Spinal cord (tissue), 10 donors: ENCODE data around the gene HASPIN. TPM values are rescaled to one million over a fixed set of nuclear protein-coding genes. Genes with fewer than 3 reads are reported as not detected.
"Not testable (repeated sequence)": the region's sequence is repeated elsewhere in the genome, so short reads cannot be mapped to it uniquely, and the experiment has no call there.

Experiments used
- DNase-seq, 6 donors: peaks; one replicate each; pipeline versions ENCODE4 v3.0.0 to v3.0.0-alpha.2; 2013 to 2015; ENCODE audit warnings: low spot score in 6 of 6, low read depth in 4 of 6
- H3K27ac ChIP-seq: one replicate; pipeline ENCODE4 v1.5.1; 2013; ENCODE audit warnings: low read depth, low read length, control low read depth
- H3K27me3 ChIP-seq: one replicate; pipeline ENCODE4 v1.6.1; 2013; ENCODE audit warnings: low read length; ENCODE audit not compliant: control insufficient read depth, insufficient read depth
- H3K36me3 ChIP-seq: one replicate; pipeline ENCODE4 v1.6.1; 2013; ENCODE audit warnings: low read length; ENCODE audit not compliant: control insufficient read depth, insufficient read depth
- H3K4me1 ChIP-seq: one replicate; pipeline ENCODE4 v1.6.1; 2013; ENCODE audit warnings: low read length; ENCODE audit not compliant: control insufficient read depth, insufficient read depth
- H3K4me3 ChIP-seq: one replicate; pipeline ENCODE4 v1.5.1; 2013; ENCODE audit warnings: low read depth, low read length, control low read depth
- H3K9me3 ChIP-seq: one replicate; pipeline ENCODE4 v1.6.1; 2013; ENCODE audit warnings: low read length; ENCODE audit not compliant: control insufficient read depth, insufficient read depth
- WGBS: methylation state at CpG from one replicate; pipeline ENCODE4 v1.1.5; 2013; ENCODE audit warnings: missing lambda C conversion rate; ENCODE audit not compliant: insufficient coverage; 5-methylcytosine and 5-hydroxymethylcytosine counted together
- polyA plus RNA-seq, 2 donors: library from polyadenylated mRNA; unstranded; fragments of 120-200 nt; gene quantifications; one replicate each; pipeline ENCODE4 v1.2.1, GENCODE V29; 2013; ENCODE audit not compliant: insufficient read length in 2 of 2
- total RNA-seq, 2 donors: library from RNA; depleted of rRNA in 1 of 2; stranded (reverse); fragments of 120-200 nt in 1 of 2; fragments of >200 nt in 1 of 2; gene quantifications; one replicate each; pipeline versions ENCODE4 v1.2.3 to v1.2.4, GENCODE V29; 2013 to 2014
- donor health status: healthy.

Gene HASPIN
- total and polyA plus RNA-seq, 4 donors = 1.3 to 2.5 (median 1.7) TPM

DNA sequence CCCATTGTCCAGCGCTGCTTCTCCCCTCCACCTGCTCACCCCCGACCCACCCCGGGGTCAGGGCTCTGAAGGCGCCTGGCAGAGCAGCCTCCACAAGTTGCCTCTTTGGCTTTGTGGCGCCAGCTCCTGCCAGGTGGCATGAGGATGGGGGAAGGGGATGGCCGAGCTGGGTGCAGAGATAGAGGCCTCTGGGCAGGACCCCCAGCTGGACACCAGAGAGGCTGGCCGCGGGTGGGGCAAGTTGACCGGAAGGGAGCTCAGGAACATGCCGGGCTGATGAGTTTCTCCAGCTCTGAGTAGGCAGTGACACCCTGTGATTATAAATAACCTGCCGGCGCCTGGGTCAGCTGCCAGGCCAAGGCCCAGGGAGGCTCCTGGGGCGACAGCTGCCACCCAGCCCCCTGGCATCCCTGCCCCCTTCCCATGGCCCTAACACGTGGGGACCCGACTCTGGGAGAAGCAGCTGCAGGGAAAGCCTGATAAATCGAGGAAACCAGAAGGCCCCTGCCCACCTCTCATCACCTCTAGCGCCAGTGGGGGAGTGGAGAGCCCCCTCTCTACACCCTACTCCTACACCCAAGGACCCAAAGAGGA, 28.5 kb upstream of the HASPIN start:
- WGBS = 19% methylated on average over 12 of the region's 17 CpGs
- peak overlapping the region; percentile 24 for H3K4me3 ChIP-seq
- H3K9me3 ChIP-seq = no peaks in the 10 kb centered on the region
- DNase-seq = no peak
- H3K27ac ChIP-seq = no peak overlapping the region
- H3K36me3 ChIP-seq = peaks cover 7% of the 10 kb centered on the region
- H3K27me3 ChIP-seq = peaks cover 42% of the 10 kb centered on the region
- H3K4me1 ChIP-seq = peaks cover 24% of the 10 kb centered on the region

DNA sequence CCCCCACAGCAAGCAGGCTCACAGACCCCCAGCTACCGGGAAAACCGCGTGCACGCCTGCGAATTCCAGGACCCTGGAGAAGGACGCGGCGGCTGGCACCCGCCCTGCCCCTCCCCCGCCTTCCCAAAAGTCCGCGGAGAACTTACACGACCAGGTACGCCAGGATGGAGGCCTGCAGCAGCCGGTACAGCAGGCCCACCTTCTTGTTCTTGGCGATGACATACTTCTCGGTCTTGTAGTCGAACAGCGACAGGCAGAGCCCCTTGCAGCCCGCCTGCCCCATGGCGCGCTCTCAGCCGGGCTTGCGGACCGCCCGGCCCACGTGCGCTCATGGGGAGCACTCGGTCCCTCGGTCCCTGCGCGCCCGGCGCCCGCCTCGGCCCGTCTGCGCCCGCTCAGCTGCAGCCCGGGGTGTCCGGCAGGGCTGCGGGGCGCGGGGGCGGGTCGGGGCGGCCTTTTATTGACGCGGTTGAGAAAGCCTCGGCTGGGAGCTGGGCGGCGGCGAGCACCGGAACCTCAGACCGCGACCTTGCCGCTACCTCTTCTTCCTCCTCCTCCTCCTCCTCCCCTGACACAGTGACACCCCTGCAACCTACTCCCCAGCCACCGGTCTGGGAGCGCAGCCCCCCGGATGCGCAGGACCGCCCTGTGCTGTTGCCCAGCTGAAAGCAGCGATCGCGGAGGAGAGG, 27.8 kb upstream of the HASPIN start, which contains the start of gene P2RX5:
Gene P2RX5 (minus strand): TSS at position 433 of the 689 bp plus-strand sequence. CDS start 150 bp downstream, at position 283.
- peaks cover 42% of the 10 kb centered on the region for H3K27me3 ChIP-seq
- peaks cover 2% of the 10 kb centered on the region for H3K36me3 ChIP-seq
- no peaks in the 10 kb centered on the region for H3K9me3 ChIP-seq
- WGBS = under 1% methylated on average over 51 of the region's 65 CpGs
- H3K4me1 ChIP-seq = peaks cover 24% of the 10 kb centered on the region
- no peak within 1 kb of the TSS for H3K27ac ChIP-seq
- DNase-seq = peak in 2 of 6 donors; percentile 32 to 46
- peak within 1 kb of the TSS; percentile 24 for H3K4me3 ChIP-seq

DNA sequence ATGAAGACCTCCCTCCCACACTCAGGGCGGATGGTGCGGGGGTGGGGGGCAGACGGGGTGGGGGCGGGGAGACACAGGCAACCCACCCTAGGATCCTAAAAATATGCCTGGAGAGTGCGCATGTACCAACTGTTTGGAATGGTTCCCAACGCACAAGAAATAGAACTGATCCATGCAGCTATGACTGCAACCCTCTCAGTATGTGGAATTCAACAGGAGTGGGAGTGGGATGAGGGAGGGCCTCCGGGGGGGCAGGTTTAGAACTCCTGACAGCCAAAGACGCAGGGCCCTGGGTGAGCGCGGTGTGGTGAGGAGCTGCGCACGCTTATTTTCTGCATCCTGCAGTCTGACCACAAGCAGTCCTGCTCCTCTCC, 26.6 kb upstream of the HASPIN start:
- Histone ChIP-seq H3K4me1 (peaks cover 24% of the 10 kb centered on the region), H3K27me3 (peaks cover 42% of the 10 kb centered on the region), H3K9me3 (no peaks in the 10 kb centered on the region), H3K36me3 (peaks cover 2% of the 10 kb centered on the region), H3K27ac (no peak overlapping the region), H3K4me3 (no peak overlapping the region)
- 70% methylated on average over 7 of the region's 12 CpGs for WGBS
- peak in 2 of 6 donors; percentile 13 to 49 for DNase-seq

DNA sequence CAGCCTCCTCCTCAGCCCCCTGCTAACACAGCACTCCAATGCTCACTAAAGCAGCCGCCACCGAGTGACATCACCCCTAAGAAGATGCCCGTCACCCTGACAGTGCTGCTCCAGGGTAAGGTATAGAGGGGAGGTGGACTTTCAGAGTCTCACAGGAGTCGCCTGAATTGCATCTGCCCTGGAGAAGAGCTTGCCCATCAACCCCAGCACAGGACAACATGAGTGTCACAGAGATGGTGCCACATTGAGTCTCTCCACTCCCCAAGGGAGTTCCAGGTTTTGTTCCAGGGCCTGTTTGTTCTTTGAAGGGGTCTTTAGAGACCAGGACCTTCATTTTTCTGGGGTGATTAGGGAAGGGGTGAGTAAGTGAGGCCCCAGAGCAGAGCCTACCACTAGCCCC, 25.6 kb upstream of the HASPIN start:
- Histone ChIP-seq H3K27ac (no peak overlapping the region), H3K4me1 (peaks cover 24% of the 10 kb centered on the region), H3K27me3 (peaks cover 38% of the 10 kb centered on the region), H3K9me3 (no peaks in the 10 kb centered on the region), H3K36me3 (peaks cover 5% of the 10 kb centered on the region), H3K4me3 (no peak overlapping the region)
- WGBS = no CpG with 5 or more reads among the region's 4 CpGs
- no peak for DNase-seq

DNA sequence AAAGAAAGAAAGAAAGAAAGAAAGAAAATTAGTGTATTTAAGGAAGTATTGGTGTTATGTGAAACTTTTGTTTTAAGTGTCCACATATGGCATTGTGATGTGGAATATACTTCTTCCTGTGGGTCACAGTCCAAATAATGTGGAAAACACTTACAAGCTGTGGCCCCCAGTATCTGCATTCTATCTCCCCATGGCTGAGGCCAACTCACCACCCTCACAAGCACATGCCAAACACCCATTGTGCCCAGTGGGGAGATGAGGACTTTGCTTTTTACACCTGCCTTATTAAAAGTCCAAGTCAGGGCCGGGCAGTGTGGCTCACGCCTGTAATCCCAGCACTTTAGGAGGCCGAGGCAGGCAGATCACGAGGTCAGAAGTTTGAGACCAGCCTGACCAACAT, 23.8 kb upstream of the HASPIN start:
- DNase-seq = no peak
- no peak overlapping the region for H3K4me3 ChIP-seq
- H3K4me1 ChIP-seq = peaks cover 17% of the 10 kb centered on the region
- WGBS = 95% methylated on average over 4 of the region's 4 CpGs
- H3K9me3 ChIP-seq = no peaks in the 10 kb centered on the region
- H3K27ac ChIP-seq = no peak overlapping the region
- peaks cover 25% of the 10 kb centered on the region for H3K27me3 ChIP-seq
- peaks cover 5% of the 10 kb centered on the region for H3K36me3 ChIP-seq

DNA sequence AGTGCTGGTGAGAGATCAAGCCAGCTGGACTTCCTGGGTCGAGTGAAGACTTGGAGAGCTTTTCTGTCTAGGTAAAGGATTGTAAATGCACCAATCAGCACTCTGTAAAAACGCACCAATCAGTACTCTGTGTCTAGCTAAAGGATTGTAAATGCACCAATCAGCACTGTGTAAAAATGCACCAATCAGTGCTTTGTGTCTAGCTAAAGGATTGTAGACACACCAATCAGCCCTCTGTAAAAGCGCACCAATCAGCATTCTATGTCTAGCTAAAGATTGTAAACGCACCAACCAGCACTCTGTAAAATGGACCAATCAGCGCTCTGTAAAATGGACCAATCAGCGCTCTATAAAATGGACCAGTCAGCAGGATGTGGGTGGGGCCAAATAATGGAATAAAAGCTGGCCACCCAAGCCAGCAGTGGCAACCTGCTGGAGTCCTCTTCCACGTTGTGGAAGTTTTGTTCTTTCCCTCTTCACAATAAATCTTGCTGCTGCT, 21.6 kb upstream of the HASPIN start:
- H3K4me1 ChIP-seq, H3K36me3 ChIP-seq, H3K27ac ChIP-seq, DNase-seq, H3K9me3 ChIP-seq, H3K4me3 ChIP-seq, H3K27me3 ChIP-seq: not testable (repeated sequence)
- WGBS = 100% methylated on average over 4 of the region's 7 CpGs

DNA sequence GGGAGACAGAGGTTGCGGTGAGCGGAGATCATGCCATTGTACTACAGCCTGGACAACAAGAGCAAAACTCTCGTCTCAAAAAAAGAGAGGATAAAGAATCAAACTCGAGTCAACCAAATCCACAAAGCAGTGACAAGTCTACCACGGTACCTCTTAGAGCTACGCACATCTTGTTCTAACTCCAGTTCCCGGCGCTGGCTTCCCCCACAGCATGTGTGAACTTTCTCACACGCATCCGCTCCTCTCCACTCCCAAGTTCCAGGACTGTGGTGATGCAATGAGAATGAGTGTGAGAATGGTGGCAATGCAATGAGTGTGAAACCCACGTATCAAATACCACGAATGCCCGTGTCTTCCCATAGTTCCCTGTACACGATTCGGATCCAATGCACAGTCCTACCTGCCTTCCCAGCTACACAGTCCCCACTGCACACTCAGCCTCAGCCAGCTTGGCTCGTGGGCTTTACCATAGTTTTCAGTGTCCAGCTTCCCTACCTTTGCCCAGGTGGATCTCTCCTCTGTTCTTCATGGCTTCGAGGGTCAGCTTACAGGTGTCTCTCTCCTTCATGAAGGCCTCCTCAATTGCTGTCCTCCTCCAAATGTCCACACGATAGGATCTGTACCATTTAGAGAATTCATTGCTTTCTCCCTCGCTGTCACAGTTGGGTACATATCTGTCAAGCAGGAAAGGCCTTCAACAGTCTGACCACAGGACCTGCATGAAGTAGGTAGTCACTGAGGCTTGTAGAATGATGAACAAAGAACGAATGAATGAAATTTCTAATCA, 18.6 kb upstream of the HASPIN start:
- DNase-seq = no peak

DNA sequence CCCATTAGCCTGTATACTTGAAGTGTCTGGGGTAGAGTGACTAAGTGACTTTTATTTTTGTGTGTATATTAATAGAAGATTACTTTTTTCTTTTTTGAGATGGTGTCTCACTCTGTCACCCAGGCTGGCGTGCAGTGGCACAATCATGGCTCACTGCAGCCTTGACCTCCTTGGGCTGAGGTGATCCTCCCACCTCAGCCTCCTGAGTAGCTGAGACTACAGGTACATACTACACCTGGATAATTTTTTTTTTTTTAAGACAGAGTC, 18.1 kb upstream of the HASPIN start:
- not testable (repeated sequence) for H3K4me3 ChIP-seq, H3K27me3 ChIP-seq, H3K36me3 ChIP-seq, DNase-seq, H3K4me1 ChIP-seq, H3K9me3 ChIP-seq, H3K27ac ChIP-seq
- WGBS = 100% methylated on average over 1 of the region's 1 CpG

More for the DNA sequence above, 18.6 kb upstream of the HASPIN start:
- no peak overlapping the region for H3K27ac ChIP-seq
- H3K4me3 ChIP-seq = no peak overlapping the region
- peaks cover 5% of the 10 kb centered on the region for H3K36me3 ChIP-seq
- no peaks in the 10 kb centered on the region for H3K9me3 ChIP-seq
- WGBS = 82% methylated on average over 10 of the region's 20 CpGs
- H3K27me3 ChIP-seq = no peaks in the 10 kb centered on the region
- no peaks in the 10 kb centered on the region for H3K4me1 ChIP-seq

DNA sequence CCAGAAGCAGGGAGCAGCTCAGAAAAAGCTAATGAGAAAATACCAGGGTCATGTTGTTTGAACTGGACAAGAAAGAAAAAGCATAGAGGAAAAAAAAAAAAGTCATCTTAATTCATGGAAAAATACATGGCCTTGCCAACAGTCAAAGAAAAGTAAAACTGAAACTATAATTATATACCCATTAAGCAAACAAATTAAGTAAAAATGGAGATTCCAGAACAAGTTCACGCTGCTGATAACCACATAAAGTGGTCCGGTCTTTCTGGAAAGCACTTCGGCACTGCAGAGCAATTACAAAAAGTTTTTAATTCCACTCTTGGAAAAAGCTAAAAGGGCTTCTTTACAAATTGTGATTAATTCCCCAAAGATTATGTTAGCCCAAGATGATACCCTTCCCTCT, 15.3 kb upstream of the HASPIN start:
- Histone ChIP-seq H3K4me1 (no peaks in the 10 kb centered on the region), H3K9me3 (no peaks in the 10 kb centered on the region), H3K4me3 (no peak overlapping the region), H3K27me3 (no peaks in the 10 kb centered on the region), H3K27ac (no peak overlapping the region), H3K36me3 (peaks cover 17% of the 10 kb centered on the region)
- no peak for DNase-seq
- 96% methylated on average over 3 of the region's 3 CpGs for WGBS
